Activated B cell treated with CpG ODN at 0.5 μM for 24 hours (primary cell): ENCODE measurements around the gene TREX2. TPM values are rescaled to one million over a fixed set of nuclear protein-coding genes. Genes with fewer than 3 reads are reported as not detected.

Source experiments
- ATAC-seq: fragments of 200-7000 bp; cut with Tn5 transposase; one replicate; pipeline ENCODE4 v1.10.0; 2021; ENCODE audit warnings: low read depth, mild to moderate bottlenecking, moderate library complexity
- CTCF ChIA-PET: fragments of 350-600 bp; sonication (Branson Sonifier 250); formaldehyde crosslinking; loops from one replicate; lab custom pipeline; 2021; ENCODE audit warnings: antibody characterized with exemption; lab: Charles Lee
- POLR2A ChIA-PET: fragments of 350-600 bp; sonication (Branson Sonifier 250); formaldehyde crosslinking; loops from one replicate; lab custom pipeline; 2021; ENCODE audit warnings: antibody characterized with exemption; lab: Charles Lee
- DNase-seq: peaks from one replicate; pipeline ENCODE4 v3.0.0; 2022
- H3K27ac Mint-ChIP-seq: one replicate; pipeline ENCODE4 v1.8.0; 2020; ENCODE audit warnings: mixed read lengths
- H3K27me3 Mint-ChIP-seq: one replicate; pipeline ENCODE4 v1.8.0; 2021; ENCODE audit warnings: mixed read lengths
- H3K36me3 Mint-ChIP-seq: one replicate; pipeline ENCODE4 v1.8.0; 2021; ENCODE audit warnings: low read depth, mixed read lengths
- H3K4me1 Mint-ChIP-seq: one replicate; pipeline ENCODE4 v1.8.0; 2021; ENCODE audit warnings: mixed read lengths
- H3K4me3 Mint-ChIP-seq: one replicate; pipeline ENCODE4 v1.8.0; 2020; ENCODE audit warnings: mild to moderate bottlenecking, mixed read lengths
- H3K9me3 Mint-ChIP-seq: one replicate; pipeline ENCODE4 v1.8.0; 2020; ENCODE audit warnings: mixed read lengths
- CTCF ChIP-seq: fragments of 200-600 bp; IDR thresholded peaks from one replicate; pipeline ENCODE4 v1.8.0; 2022; ENCODE audit warnings: antibody characterized with exemption, mild to moderate bottlenecking
- intact Hi-C: fragments of 100-400 bp; cut with micrococcal nuclease; formaldehyde crosslinking; loops from one replicate; pipeline ENCODE4 v1.15.1; 2024
- total RNA-seq: library from RNA; stranded (reverse); gene quantifications from 2 replicates; pipeline ENCODE4 v1.2.3, GENCODE V29; 2022

Gene TREX2
- total RNA-seq, 1 donor from 2014 or later, result 3.2 TPM

GRCh38 chrX:153449368-153450113, 3.7 kb upstream of the TREX2 start:
- Mint-ChIP-seq H3K27me3 (no peaks in the 10 kb centered on the region), H3K36me3 (peaks cover 29% of the 10 kb centered on the region), H3K4me3 (no peak overlapping the region), H3K4me1 (no peaks in the 10 kb centered on the region), H3K27ac (no peak overlapping the region), H3K9me3 (no peaks in the 10 kb centered on the region)
- ChIA-PET POLR2A (no interaction called here), CTCF (no interaction called here)
- no peak for DNase-seq
- ATAC-seq, result no peak
- TF ChIP-seq CTCF, result no peak
- intact Hi-C loops, result no loop called here

- Mint-ChIP-seq H3K36me3 (peaks cover 26% of the 10 kb centered on the region), H3K27ac (no peak overlapping the region), H3K4me1 (no peaks in the 10 kb centered on the region), H3K9me3 (no peaks in the 10 kb centered on the region), H3K4me3 (no peak overlapping the region), H3K27me3 (no peaks in the 10 kb centered on the region)
- intact Hi-C loops, result no loop called here
- no peak for DNase-seq
- ChIA-PET CTCF (no interaction called here), POLR2A (no interaction called here)
- no peak for TF ChIP-seq CTCF
- no peak for ATAC-seq
Observed at GRCh38 chrX:153448556-153449367, 2.9 kb upstream of the TREX2 start.

DNA sequence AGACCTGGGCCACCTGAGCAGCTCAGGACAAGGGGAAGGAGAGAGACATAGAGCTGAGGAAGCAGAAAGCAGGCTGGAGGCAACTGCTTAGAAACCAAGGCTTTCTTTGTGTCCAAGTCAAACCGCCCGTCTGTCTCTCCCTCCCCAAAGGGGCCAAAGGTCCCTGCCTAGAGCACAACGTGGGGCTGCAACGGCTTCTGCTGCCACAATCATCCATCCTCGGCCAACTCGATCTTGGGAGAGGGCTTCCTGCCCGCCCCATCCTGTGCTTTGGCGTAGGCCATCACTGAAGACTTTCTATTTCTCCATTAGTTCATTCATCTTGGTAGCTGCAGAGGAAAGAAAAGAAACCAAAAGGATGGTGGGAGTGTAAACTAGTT, 1.7 kb upstream of the TREX2 start:
- H3K27ac Mint-ChIP-seq, result no peak overlapping the region
- intact Hi-C loops, result no loop called here
- no peaks in the 10 kb centered on the region for H3K27me3 Mint-ChIP-seq
- no peak for DNase-seq
- ATAC-seq, result no peak
- H3K9me3 Mint-ChIP-seq, result no peaks in the 10 kb centered on the region
- no peak for TF ChIP-seq CTCF
- H3K36me3 Mint-ChIP-seq, result peaks cover 22% of the 10 kb centered on the region
- ChIA-PET CTCF (no interaction called here), POLR2A (no interaction called here)
- no peaks in the 10 kb centered on the region for H3K4me1 Mint-ChIP-seq
- H3K4me3 Mint-ChIP-seq, result no peak overlapping the region

DNA sequence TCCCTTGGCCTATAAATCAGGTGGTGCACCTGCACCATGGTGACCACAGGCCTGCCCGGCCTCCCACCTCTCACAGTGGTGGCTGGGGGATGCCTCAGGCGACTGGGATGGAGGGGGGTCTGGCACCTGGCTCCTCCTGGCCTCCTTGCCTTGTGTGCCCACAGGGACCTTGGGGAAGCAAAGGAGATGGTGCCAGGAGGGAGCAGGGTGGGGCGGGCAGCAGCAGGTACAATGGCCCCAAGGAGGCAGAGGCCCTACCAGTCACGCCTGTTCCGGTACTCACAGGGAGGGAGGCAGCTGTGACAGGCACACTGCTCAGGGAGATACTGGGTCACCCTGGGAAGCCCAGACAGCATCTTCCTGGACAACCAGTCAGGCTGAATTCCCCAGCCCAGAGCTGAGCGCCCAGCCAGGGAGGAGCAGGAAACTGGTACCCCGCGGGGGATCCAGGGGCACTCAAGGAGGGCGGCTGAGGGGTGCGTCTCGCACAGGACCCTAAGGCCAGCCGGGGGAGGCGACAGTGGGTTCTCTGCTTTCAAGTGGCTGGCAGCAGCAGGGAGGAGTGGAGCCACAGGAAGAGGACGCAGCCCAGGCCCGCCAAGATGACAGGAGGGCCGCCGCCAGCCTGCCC, 1.2 kb upstream of the TREX2 start:
- POLR2A ChIA-PET, result no interaction called here

More for the DNA sequence above, 1.2 kb upstream of the TREX2 start:
- Mint-ChIP-seq H3K27ac (no peak overlapping the region), H3K4me1 (no peaks in the 10 kb centered on the region), H3K4me3 (no peak overlapping the region), H3K9me3 (no peaks in the 10 kb centered on the region), H3K36me3 (peaks cover 22% of the 10 kb centered on the region), H3K27me3 (no peaks in the 10 kb centered on the region)
- CTCF ChIA-PET, result no interaction called here
- DNase-seq (no peak), ATAC-seq (no peak)
- intact Hi-C loops, result no loop called here
- TF ChIP-seq CTCF, result no peak
